ENCODE data around the gene TMC8. TPM values are rescaled to one million over a fixed set of nuclear protein-coding genes. Genes with fewer than 3 reads are reported as not detected.
A peak's percentile ranks its signal among the peaks of the same experiment; 100 is the strongest.

The TMC8 gene
- total and polyA plus RNA-seq, 2 of the 8 experiments (the other 6 are each of a cell fraction or from before 2014, with no cell fraction given), result 1.00 to 2.8 TPM

GRCh38 chr17:78112518-78113471 is 17.8 kb upstream of the TMC8 start (continued):
- TF ChIP-seq, protein P1, sequence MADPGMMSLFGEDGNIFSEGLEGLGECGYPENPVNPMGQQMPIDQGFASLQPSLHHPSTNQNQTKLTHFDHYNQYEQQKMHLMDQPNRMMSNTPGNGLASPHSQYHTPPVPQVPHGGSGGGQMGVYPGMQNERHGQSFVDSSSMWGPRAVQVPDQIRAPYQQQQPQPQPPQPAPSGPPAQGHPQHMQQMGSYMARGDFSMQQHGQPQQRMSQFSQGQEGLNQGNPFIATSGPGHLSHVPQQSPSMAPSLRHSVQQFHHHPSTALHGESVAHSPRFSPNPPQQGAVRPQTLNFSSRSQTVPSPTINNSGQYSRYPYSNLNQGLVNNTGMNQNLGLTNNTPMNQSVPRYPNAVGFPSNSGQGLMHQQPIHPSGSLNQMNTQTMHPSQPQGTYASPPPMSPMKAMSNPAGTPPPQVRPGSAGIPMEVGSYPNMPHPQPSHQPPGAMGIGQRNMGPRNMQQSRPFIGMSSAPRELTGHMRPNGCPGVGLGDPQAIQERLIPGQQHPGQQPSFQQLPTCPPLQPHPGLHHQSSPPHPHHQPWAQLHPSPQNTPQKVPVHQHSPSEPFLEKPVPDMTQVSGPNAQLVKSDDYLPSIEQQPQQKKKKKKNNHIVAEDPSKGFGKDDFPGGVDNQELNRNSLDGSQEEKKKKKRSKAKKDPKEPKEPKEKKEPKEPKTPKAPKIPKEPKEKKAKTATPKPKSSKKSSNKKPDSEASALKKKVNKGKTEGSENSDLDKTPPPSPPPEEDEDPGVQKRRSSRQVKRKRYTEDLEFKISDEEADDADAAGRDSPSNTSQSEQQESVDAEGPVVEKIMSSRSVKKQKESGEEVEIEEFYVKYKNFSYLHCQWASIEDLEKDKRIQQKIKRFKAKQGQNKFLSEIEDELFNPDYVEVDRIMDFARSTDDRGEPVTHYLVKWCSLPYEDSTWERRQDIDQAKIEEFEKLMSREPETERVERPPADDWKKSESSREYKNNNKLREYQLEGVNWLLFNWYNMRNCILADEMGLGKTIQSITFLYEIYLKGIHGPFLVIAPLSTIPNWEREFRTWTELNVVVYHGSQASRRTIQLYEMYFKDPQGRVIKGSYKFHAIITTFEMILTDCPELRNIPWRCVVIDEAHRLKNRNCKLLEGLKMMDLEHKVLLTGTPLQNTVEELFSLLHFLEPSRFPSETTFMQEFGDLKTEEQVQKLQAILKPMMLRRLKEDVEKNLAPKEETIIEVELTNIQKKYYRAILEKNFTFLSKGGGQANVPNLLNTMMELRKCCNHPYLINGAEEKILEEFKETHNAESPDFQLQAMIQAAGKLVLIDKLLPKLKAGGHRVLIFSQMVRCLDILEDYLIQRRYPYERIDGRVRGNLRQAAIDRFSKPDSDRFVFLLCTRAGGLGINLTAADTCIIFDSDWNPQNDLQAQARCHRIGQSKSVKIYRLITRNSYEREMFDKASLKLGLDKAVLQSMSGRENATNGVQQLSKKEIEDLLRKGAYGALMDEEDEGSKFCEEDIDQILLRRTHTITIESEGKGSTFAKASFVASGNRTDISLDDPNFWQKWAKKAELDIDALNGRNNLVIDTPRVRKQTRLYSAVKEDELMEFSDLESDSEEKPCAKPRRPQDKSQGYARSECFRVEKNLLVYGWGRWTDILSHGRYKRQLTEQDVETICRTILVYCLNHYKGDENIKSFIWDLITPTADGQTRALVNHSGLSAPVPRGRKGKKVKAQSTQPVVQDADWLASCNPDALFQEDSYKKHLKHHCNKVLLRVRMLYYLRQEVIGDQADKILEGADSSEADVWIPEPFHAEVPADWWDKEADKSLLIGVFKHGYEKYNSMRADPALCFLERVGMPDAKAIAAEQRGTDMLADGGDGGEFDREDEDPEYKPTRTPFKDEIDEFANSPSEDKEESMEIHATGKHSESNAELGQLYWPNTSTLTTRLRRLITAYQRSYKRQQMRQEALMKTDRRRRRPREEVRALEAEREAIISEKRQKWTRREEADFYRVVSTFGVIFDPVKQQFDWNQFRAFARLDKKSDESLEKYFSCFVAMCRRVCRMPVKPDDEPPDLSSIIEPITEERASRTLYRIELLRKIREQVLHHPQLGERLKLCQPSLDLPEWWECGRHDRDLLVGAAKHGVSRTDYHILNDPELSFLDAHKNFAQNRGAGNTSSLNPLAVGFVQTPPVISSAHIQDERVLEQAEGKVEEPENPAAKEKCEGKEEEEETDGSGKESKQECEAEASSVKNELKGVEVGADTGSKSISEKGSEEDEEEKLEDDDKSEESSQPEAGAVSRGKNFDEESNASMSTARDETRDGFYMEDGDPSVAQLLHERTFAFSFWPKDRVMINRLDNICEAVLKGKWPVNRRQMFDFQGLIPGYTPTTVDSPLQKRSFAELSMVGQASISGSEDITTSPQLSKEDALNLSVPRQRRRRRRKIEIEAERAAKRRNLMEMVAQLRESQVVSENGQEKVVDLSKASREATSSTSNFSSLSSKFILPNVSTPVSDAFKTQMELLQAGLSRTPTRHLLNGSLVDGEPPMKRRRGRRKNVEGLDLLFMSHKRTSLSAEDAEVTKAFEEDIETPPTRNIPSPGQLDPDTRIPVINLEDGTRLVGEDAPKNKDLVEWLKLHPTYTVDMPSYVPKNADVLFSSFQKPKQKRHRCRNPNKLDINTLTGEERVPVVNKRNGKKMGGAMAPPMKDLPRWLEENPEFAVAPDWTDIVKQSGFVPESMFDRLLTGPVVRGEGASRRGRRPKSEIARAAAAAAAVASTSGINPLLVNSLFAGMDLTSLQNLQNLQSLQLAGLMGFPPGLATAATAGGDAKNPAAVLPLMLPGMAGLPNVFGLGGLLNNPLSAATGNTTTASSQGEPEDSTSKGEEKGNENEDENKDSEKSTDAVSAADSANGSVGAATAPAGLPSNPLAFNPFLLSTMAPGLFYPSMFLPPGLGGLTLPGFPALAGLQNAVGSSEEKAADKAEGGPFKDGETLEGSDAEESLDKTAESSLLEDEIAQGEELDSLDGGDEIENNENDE (IDR thresholded peaks at IDR 0.05; ENCODE audit: insufficient replicate concordance, low read length), result no peak
- no peak for TF ChIP-seq CHD1 (IDR thresholded peaks at IDR 0.05; ENCODE audit: low read depth, low read length)
- TF ChIP-seq, protein P2, sequence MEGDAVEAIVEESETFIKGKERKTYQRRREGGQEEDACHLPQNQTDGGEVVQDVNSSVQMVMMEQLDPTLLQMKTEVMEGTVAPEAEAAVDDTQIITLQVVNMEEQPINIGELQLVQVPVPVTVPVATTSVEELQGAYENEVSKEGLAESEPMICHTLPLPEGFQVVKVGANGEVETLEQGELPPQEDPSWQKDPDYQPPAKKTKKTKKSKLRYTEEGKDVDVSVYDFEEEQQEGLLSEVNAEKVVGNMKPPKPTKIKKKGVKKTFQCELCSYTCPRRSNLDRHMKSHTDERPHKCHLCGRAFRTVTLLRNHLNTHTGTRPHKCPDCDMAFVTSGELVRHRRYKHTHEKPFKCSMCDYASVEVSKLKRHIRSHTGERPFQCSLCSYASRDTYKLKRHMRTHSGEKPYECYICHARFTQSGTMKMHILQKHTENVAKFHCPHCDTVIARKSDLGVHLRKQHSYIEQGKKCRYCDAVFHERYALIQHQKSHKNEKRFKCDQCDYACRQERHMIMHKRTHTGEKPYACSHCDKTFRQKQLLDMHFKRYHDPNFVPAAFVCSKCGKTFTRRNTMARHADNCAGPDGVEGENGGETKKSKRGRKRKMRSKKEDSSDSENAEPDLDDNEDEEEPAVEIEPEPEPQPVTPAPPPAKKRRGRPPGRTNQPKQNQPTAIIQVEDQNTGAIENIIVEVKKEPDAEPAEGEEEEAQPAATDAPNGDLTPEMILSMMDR (IDR thresholded peaks at IDR 0.05; ENCODE audit: control extremely low read depth in 1 of 3, insufficient read depth in 1 of 3, low read depth in 1 of 3, low read length in 3 of 3), result peak; percentile 95 to 99 (median 98)
- TF ChIP-seq CBX5 (IDR thresholded peaks at IDR 0.05; ENCODE audit: low read depth, low read length), result no peak
- TF ChIP-seq, protein P3, sequence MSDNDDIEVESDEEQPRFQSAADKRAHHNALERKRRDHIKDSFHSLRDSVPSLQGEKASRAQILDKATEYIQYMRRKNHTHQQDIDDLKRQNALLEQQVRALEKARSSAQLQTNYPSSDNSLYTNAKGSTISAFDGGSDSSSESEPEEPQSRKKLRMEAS (IDR thresholded peaks at IDR 0.05), result peak; percentile 54; the same call in 1 of the 2 replicates
- TF ChIP-seq SUZ12 (IDR thresholded peaks at IDR 0.05; ENCODE audit: low read length), result no peak

Data from H1 (cell line).